Mesothelial cell of epicardium (in vitro differentiated cells): ENCODE measurements around the gene GPR141. TPM values are rescaled to one million over a fixed set of nuclear protein-coding genes. Genes with fewer than 3 reads are reported as not detected.

Experiments
- DNase-seq, 2 experiments: peaks; one replicate each; pipeline ENCODE4 v3.0.0; 2021; ENCODE audit warnings: low spot score in 2 of 2; ENCODE audit not compliant: unreplicated experiment in 2 of 2
- H3K27ac Mint-ChIP-seq: 2 replicates; pipeline ENCODE4 v1.8.0; 2021; ENCODE audit warnings: mixed read lengths
- H3K27me3 Mint-ChIP-seq: 2 replicates; pipeline ENCODE4 v1.8.0; 2021; ENCODE audit warnings: low read depth, mixed read lengths
- H3K36me3 Mint-ChIP-seq: 2 replicates; pipeline ENCODE4 v1.8.0; 2021; ENCODE audit warnings: mixed read lengths
- H3K4me1 Mint-ChIP-seq: 2 replicates; pipeline ENCODE4 v1.8.0; 2021; ENCODE audit warnings: mixed read lengths
- H3K4me3 Mint-ChIP-seq: 2 replicates; pipeline ENCODE4 v1.8.0; 2021; ENCODE audit warnings: mild to moderate bottlenecking, moderate library complexity, mixed read lengths
- H3K9me3 Mint-ChIP-seq: 2 replicates; pipeline ENCODE4 v1.8.0; 2021; ENCODE audit warnings: mixed read lengths
- total RNA-seq: library from RNA; stranded (reverse); gene quantifications from 3 replicates; pipeline ENCODE4 v1.2.1, GENCODE V29; 2021
- TF ChIP-seq, protein P1 (sequence below): fragments of 200-600 bp; sonication (generic); IDR thresholded peaks from one replicate; pipeline ENCODE4 v1.5.0; 2021; ENCODE audit warnings: antibody characterized with exemption; ENCODE audit not compliant: unreplicated experiment

The GPR141 gene
- total RNA-seq, 1 donor from 2014 or later, result 1.0 TPM

DNA sequence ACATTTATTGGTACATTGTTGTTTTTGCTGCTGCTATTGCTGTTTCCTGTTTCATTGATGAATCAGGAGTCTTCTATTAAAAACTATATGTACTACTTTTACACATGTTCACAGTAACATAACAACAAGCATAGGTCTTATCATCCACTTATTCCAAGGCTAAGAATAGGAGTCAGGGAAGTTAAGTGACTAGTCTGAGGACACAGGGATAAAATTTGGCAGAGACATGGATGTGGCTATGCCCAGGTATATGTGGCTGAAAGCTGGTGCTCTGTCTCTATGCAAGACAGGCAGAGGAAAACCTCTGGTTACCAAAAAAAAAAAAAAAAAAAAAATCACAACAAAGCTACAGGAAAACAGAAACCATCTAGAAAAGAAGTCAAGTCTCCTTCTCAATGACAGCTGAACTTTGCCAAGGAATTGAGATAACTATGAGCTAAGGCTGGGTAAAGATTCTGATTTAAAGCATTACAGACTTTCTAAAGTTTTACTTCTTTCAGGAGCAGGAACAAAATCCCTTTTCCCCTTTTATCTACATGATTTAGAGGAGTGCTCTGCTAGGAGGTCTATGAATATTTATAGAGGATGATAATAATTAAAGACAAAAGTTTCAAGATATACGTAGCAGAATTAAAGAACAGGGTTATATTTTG lies 70.0 kb downstream of the GPR141 start:
- no peak for DNase-seq
- Mint-ChIP-seq H3K36me3 (no peaks in the 10 kb centered on the region), H3K4me1 (peaks cover 6% of the 10 kb centered on the region), H3K27me3 (peaks cover 5% of the 10 kb centered on the region), H3K4me3 (no peak overlapping the region), H3K27ac (peak overlapping the region; percentile 48), H3K9me3 (peaks cover 11% of the 10 kb centered on the region)
- TF ChIP-seq, protein P1, sequence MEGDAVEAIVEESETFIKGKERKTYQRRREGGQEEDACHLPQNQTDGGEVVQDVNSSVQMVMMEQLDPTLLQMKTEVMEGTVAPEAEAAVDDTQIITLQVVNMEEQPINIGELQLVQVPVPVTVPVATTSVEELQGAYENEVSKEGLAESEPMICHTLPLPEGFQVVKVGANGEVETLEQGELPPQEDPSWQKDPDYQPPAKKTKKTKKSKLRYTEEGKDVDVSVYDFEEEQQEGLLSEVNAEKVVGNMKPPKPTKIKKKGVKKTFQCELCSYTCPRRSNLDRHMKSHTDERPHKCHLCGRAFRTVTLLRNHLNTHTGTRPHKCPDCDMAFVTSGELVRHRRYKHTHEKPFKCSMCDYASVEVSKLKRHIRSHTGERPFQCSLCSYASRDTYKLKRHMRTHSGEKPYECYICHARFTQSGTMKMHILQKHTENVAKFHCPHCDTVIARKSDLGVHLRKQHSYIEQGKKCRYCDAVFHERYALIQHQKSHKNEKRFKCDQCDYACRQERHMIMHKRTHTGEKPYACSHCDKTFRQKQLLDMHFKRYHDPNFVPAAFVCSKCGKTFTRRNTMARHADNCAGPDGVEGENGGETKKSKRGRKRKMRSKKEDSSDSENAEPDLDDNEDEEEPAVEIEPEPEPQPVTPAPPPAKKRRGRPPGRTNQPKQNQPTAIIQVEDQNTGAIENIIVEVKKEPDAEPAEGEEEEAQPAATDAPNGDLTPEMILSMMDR, result no peak

DNA sequence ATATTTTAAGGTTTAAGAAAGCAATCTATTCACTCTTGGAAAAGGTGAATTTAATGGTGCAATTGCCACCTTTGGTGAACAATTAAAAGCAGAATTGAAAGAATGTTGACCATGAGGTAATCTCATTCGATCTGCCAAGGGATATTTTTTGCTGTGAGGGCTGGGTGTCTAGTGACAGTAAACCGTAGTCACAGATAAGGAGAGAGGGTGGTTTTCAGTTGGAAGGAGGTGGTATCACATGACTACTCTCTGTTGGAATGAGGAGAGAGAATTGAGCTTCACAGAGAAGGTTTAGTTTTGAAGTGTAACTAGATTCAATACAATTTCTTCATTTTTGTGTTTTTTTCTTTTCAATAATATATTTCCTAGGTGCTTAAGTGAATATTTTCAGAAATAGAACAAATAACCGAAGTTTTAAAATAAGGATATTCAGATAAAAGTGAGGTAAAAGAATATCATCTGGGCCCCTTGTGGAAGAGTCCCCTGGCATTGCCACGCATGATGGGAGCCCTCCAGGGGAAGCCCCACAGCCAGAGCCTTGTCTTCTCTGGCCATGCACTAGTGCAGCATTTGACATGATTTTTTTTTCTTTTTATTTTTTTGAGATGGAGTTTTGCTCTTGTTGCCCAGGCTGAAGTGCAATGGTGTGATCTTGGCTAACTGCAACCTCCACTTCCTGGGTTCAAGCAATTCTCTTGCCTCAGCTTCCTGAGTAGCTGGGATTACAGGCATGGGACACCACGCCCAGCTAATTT lies 73.4 kb downstream of the GPR141 start:
- no peak for DNase-seq
- peaks cover 13% of the 10 kb centered on the region for H3K27me3 Mint-ChIP-seq
- TF ChIP-seq, protein P1, result no peak
- no peak overlapping the region for H3K4me3 Mint-ChIP-seq
- H3K9me3 Mint-ChIP-seq, result peaks cover 11% of the 10 kb centered on the region
- peaks cover 6% of the 10 kb centered on the region for H3K4me1 Mint-ChIP-seq
- no peak overlapping the region for H3K27ac Mint-ChIP-seq
- no peaks in the 10 kb centered on the region for H3K36me3 Mint-ChIP-seq

DNA sequence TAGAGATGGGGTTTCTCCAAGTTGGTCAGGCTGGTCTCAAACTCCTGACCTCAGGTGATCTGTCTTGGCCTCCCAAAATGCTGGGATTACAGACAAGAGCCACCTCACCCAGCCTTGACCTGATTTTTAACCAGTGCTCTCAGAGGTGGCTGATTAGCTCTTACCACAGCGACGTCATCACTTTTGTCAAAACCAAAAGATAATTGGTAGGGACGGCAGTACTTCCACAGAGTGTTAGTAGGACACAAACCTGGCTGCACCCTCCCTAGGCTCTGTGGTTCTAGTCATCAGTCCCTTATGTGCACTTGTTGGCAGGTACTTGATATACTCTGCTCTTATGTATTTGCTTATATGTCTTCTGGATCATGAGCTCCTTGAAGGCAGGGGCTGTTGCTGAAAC lies 74.0 kb downstream of the GPR141 start:
- DNase-seq, result no peak
- Mint-ChIP-seq H3K27ac (no peak overlapping the region), H3K4me3 (no peak overlapping the region), H3K4me1 (peaks cover 6% of the 10 kb centered on the region), H3K36me3 (no peaks in the 10 kb centered on the region), H3K9me3 (peaks cover 11% of the 10 kb centered on the region), H3K27me3 (peaks cover 13% of the 10 kb centered on the region)
- TF ChIP-seq, protein P1, result no peak

DNA sequence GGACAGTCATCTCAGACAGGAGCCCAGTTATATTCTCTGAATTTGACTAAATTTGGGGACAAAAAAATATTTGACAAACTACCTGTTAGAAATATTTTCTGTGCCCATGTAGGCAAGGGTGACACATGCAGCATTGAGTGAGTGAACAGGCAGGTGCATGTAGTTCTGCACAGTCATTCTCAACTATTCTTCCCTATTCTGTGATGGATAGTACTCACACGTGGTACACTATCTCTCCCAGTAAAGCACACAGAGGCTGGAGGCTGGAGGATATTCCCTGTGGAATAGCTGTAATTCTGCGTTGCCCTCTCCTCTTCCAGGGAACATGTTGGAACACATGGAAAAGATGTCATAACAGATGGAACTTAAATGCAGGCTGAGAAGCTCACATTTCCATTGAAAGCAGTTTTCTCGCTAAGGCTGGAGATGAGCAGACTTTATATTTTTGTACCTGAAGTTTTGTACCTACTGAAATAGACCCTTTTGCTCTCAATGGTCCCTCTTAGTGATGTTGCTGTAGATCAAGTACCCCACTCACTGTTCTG lies 75.0 kb downstream of the GPR141 start:
- TF ChIP-seq, protein P1, result no peak
- peaks cover 13% of the 10 kb centered on the region for H3K27me3 Mint-ChIP-seq
- H3K4me1 Mint-ChIP-seq, result peaks cover 6% of the 10 kb centered on the region
- no peak for DNase-seq
- H3K4me3 Mint-ChIP-seq, result no peak overlapping the region
- H3K9me3 Mint-ChIP-seq, result peaks cover 11% of the 10 kb centered on the region
- H3K36me3 Mint-ChIP-seq, result no peaks in the 10 kb centered on the region
- H3K27ac Mint-ChIP-seq, result no peak overlapping the region

DNA sequence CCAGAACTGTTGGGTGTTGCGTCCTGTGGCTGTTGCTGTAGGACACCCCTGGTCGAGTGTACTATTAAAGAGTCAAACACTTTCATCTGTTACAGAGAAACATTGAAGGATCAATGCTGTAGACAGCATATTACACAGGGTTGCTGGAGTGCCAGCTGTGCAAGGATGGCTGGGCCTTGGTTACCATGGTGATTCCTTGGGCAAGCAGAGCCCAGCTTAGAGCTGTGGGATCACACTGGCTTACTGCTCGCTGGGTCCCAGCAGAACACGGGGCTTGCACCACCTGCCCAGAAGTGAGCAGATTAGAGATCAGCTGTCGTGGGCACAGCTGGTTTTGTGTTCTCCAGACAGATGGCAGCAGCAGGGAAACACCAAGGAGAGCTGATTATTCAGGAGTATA lies 76.0 kb downstream of the GPR141 start:
- H3K4me1 Mint-ChIP-seq, result peaks cover 3% of the 10 kb centered on the region
- H3K9me3 Mint-ChIP-seq, result peaks cover 11% of the 10 kb centered on the region
- no peak for DNase-seq
- TF ChIP-seq, protein P1, result no peak
- no peak overlapping the region for H3K27ac Mint-ChIP-seq
- no peak overlapping the region for H3K4me3 Mint-ChIP-seq
- no peaks in the 10 kb centered on the region for H3K36me3 Mint-ChIP-seq
- peaks cover 13% of the 10 kb centered on the region for H3K27me3 Mint-ChIP-seq
